PFSK-1 (cell line): ENCODE results near the gene MIA.

Experiments
- FOXP2 ChIP-seq: optimal IDR thresholded peaks from 2 replicates; pipeline ENCODE3; 2011; ENCODE audit warnings: borderline replicate concordance, control low read depth, inconsistent platforms; ENCODE audit not compliant: insufficient read depth; ENCODE audit errors: extremely low read length, extremely low read depth
- POLR2AphosphoS5 ChIP-seq: IDR thresholded peaks from 2 replicates; pipeline ENCODE4 v1.6.1; 2012; ENCODE audit warnings: low read depth, mild to moderate bottlenecking, control low read depth, low read length, moderate library complexity
- SIN3A ChIP-seq: IDR thresholded peaks from 2 replicates; pipeline ENCODE4 v1.6.1; 2012; ENCODE audit warnings: mild to moderate bottlenecking, low read length, moderate library complexity, borderline replicate concordance; ENCODE audit not compliant: insufficient read depth
- TAF1 ChIP-seq: IDR thresholded peaks from 2 replicates; pipeline ENCODE4 v1.6.1; 2012; ENCODE audit warnings: low read length, control low read depth, borderline replicate concordance; ENCODE audit not compliant: insufficient read depth
- TF ChIP-seq, protein P1 (sequence below), 2 experiments: IDR thresholded peaks; 2 replicates each; pipeline versions ENCODE4 v1.6.1 to v1.8.0; 2011 to 2012; ENCODE audit warnings: low read depth in 2 of 2, low read length in 2 of 2, control low read depth in 1 of 2, inconsistent platforms in 1 of 2, mild to moderate bottlenecking in 1 of 2, moderate library complexity in 1 of 2; ENCODE audit not compliant: insufficient read depth in 1 of 2

Gene MIA

DNA sequence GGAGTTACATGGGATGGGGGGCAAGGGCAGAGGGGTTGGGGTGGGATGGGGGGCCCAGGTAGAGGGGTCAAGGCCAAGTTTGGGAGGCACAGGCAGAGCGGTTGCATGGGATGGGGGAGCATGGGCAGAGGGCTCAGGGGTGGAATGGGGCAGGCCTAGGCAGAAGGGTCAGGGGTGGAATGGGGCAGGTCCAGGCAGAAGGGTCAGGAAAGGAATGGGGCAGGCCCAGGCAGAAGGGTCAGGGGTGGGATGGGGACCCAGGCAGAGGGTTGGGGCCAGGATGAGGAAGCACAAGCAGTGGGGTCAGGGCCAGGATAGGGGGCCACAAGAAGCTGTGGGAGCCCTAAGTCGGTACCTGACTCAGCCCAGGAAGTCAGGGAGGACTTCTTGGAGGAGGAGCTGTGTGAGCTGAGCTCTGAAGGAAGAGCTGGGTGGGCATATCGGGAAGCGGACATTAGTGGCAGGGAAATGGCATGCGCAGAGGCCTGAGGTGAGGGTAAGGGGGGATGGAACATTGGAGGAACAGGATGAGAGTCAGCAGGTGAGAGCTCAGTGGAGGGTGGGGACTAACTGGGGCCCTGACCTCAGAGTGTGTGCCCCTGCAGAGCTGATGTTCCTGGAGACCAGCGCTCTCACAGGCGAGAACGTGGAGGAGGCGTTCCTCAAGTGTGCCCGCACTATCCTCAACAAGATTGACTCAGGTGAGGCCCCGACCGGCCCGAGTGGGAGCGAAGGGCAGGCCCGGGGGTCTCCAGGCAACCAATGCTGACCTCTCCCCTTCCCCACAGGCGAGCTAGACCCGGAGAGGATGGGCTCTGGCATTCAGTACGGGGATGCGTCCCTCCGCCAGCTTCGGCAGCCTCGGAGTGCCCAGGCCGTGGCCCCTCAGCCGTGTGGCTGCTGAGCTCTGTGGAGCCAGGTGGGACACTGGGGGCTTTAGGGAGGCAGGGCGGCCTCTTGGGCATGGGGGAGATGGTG, 11.0 kb downstream of the MIA start:
- TF ChIP-seq SIN3A (no peak), TAF1 (no peak)

DNA sequence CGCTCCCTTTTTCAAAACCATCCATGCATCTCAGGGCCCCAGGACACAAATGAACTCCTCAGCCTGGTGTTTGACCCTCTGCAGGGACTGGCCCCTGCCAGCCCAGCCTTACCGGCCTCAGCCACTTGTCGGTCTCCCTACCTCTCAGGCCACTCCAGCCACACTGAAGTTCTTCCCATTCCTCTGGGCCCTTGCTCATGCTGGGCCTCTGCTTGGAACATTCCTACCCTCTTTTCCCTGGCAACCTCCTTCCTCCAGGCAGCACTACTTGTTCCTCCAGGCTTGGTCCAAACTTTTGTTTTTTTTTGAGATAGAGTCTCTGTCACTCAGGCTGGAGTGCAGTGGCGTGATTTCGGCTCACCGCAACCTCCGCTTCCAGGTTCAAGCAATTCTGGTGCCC, 16.0 kb downstream of the MIA start:
- no peak for TF ChIP-seq FOXP2

- TF ChIP-seq SIN3A (no peak), TAF1 (no peak)
- TF ChIP-seq, protein P1, sequence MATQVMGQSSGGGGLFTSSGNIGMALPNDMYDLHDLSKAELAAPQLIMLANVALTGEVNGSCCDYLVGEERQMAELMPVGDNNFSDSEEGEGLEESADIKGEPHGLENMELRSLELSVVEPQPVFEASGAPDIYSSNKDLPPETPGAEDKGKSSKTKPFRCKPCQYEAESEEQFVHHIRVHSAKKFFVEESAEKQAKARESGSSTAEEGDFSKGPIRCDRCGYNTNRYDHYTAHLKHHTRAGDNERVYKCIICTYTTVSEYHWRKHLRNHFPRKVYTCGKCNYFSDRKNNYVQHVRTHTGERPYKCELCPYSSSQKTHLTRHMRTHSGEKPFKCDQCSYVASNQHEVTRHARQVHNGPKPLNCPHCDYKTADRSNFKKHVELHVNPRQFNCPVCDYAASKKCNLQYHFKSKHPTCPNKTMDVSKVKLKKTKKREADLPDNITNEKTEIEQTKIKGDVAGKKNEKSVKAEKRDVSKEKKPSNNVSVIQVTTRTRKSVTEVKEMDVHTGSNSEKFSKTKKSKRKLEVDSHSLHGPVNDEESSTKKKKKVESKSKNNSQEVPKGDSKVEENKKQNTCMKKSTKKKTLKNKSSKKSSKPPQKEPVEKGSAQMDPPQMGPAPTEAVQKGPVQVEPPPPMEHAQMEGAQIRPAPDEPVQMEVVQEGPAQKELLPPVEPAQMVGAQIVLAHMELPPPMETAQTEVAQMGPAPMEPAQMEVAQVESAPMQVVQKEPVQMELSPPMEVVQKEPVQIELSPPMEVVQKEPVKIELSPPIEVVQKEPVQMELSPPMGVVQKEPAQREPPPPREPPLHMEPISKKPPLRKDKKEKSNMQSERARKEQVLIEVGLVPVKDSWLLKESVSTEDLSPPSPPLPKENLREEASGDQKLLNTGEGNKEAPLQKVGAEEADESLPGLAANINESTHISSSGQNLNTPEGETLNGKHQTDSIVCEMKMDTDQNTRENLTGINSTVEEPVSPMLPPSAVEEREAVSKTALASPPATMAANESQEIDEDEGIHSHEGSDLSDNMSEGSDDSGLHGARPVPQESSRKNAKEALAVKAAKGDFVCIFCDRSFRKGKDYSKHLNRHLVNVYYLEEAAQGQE (IDR thresholded peaks at IDR 0.05; ENCODE audit: insufficient read depth in 1 of 2, low read depth in 2 of 2, low read length in 2 of 2), result no peak
These were observed 16.7 kb downstream of the MIA start for GRCh38 chr19:40791996-40792395.

- TF ChIP-seq SIN3A, result no peak
- TF ChIP-seq, protein P1 (IDR thresholded peaks at IDR 0.05; ENCODE audit: insufficient read depth in 1 of 2, low read depth in 2 of 2, low read length in 2 of 2), result no peak
- TF ChIP-seq TAF1, result no peak
- no peak for TF ChIP-seq FOXP2
- no peak for TF ChIP-seq POLR2AphosphoS5
These were observed 22.0 kb downstream of the MIA start for GRCh38 chr19:40797166-40797962.

DNA sequence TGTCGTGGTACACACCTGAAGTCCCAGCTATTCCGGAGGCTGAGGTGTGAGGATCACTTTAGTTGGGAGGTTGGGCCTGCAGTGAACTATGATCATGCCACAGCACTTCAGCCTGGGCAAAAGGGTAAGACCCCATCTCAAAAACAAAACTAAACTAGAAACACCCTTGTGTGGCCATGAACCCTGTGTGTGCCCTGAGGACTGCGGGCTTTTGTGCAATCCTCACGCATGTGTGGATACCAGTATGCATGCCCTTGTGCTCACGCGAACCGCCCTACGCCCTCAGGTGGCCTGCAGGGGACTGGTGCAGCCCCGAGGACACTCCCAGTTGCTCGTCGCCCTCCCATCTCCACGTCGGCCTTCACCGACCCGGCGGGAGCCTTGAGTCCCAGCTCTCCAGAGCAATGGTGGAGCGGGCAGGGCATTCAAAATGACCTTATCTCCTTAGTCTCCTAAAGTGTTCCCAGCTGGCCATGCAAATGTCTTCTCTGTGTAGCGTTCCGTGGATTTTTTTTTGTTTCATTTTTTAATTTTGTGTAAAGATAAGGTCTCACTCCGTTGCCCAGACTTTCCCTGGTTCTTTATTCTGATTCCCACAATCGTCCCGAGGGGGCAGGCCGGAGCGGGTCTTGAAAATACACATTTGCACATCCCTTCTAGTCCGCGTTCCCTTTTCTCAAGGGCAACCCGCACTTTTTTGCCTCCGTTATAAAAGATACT, 22.8 kb downstream of the MIA start:
- TF ChIP-seq POLR2AphosphoS5, result no peak
- peak; percentile 58 for TF ChIP-seq FOXP2
- TF ChIP-seq, protein P1 (IDR thresholded peaks at IDR 0.05; ENCODE audit: insufficient read depth in 1 of 2, low read depth in 2 of 2, low read length in 2 of 2), result no peak
- no peak for TF ChIP-seq SIN3A
- TF ChIP-seq TAF1, result no peak
